SK-N-MC (cell line): ENCODE data around the gene BCAS3.
"Not testable (repeated sequence)": the region's sequence is repeated elsewhere in the genome, so short reads cannot be mapped to it uniquely, and the experiment has no call there.

Experiments used
- DNase-seq: peaks from one replicate; pipeline ENCODE4 v3.0.0-alpha.2; 2011; ENCODE audit warnings: low read depth, low spot score
- H3K27ac ChIP-seq: fragments of 200-600 bp; sonication (generic); 2 replicates; pipeline ENCODE4 v1.5.1; 2016; ENCODE audit warnings: mixed run types
- H3K36me3 ChIP-seq: fragments of 200-600 bp; sonication (generic); 2 replicates; pipeline ENCODE4 v1.6.1; 2017; ENCODE audit warnings: antibody characterized with exemption, low read length, mixed read lengths; ENCODE audit not compliant: insufficient read depth
- H3K4me3 ChIP-seq: fragments of 200-600 bp; sonication (generic); 2 replicates; pipeline ENCODE4 v1.5.1; 2016
- H3K9ac ChIP-seq: fragments of 200-600 bp; sonication (generic); 2 replicates; pipeline ENCODE4 v1.8.0; 2017; ENCODE audit warnings: mixed run types, mixed read lengths; ENCODE audit not compliant: insufficient read length
- H3K9me3 ChIP-seq: fragments of 200-600 bp; sonication (generic); 2 replicates; pipeline ENCODE4 v1.6.1; 2017; ENCODE audit warnings: low read depth, mild to moderate bottlenecking, antibody characterized with exemption, low read length, moderate library complexity, mixed read lengths
- EZH2 ChIP-seq: fragments of 200-600 bp; sonication (generic); IDR thresholded peaks from one replicate; pipeline ENCODE4 v1.6.1; 2017; ENCODE audit warnings: antibody characterized with exemption
- FOXP2 ChIP-seq: optimal IDR thresholded peaks from 2 replicates; pipeline ENCODE3; 2011; ENCODE audit warnings: mild to moderate bottlenecking, moderate library complexity; ENCODE audit not compliant: insufficient read depth; ENCODE audit errors: extremely low read length, control extremely low read depth
- POLR2AphosphoS5 ChIP-seq: IDR thresholded peaks from 2 replicates; pipeline ENCODE4 v1.6.1; 2012; ENCODE audit warnings: mild to moderate bottlenecking, low read depth, low read length, borderline replicate concordance

The BCAS3 gene

DNA sequence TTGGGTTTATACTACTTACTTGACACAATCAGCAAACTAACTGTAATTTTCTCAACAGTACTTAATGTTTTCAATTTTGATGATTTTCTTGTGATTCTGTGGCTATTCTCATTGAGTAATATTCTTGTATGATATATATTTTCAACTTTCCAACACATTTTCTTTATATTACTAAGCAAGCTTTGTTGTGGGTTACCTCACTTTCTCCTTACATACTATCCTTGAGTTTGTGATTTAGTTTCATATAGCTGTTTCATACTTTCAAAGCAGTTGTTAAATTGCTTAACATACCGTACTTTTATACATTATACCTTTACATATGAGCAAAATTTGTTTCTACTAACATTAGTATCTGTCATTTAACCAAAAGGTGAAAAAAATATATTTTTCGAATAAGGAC, 197.1 kb downstream of the BCAS3 start:
- no peak for DNase-seq
- H3K27ac ChIP-seq = no peak overlapping the region
- no peak overlapping the region for H3K9ac ChIP-seq
- TF ChIP-seq EZH2 (no peak), FOXP2 (no peak), POLR2AphosphoS5 (no peak)
- H3K4me3 ChIP-seq = no peak overlapping the region
- H3K36me3 ChIP-seq = no peaks in the 10 kb centered on the region
- H3K9me3 ChIP-seq = no peaks in the 10 kb centered on the region

DNA sequence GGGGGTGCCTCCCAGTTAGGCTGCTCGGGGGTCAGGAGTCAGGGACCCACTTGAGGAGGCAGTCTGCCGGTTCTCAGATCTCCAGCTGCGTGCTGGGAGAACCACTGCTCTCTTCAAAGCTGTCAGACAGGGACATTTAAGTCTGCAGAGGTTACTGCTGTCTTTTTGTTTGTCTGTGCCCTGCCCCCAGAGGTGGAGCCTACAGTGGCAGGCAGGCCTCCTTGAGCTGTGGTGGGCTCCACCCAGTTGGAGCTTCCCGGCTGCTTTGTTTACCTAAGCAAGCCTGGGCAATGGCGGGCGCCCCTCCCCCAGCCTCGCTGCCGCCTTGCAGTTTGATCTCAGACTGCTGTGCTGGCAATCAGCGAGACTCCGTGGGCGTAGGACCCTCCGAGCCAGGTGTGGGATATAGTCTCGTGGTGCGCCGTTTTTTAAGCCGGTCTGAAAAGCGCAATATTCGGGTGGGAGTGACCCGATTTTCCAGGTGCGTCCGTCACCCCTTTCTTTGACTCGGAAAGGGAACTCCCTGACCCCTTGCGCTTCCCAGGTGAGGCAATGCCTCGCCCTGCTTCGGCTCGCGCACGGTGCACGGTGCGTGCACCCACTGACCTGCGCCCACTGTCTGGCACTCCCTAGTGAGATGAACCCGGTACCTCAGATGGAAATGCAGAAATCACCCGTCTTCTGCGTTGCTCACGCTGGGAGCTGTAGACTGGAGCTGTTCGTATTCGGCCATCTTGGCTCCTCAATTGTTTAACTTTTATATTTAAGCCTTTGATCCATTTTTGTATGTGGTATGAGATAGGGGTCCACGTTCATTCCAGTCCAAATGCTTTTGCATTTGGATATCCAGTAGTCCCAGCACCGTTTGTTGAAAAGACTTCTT, 209.3 kb downstream of the BCAS3 start:
- H3K27ac ChIP-seq, H3K9me3 ChIP-seq, H3K36me3 ChIP-seq, H3K4me3 ChIP-seq, H3K9ac ChIP-seq, DNase-seq: not testable (repeated sequence)

GRCh38 chr17:60887614-60888028, 210.0 kb downstream of the BCAS3 start:
- Histone ChIP-seq H3K36me3 (no peaks in the 10 kb centered on the region), H3K9ac (no peak overlapping the region), H3K4me3 (no peak overlapping the region), H3K9me3 (no peaks in the 10 kb centered on the region), H3K27ac (no peak overlapping the region)
- no peak for DNase-seq
- no peak for TF ChIP-seq FOXP2
- no peak for TF ChIP-seq POLR2AphosphoS5
- no peak for TF ChIP-seq EZH2

DNA sequence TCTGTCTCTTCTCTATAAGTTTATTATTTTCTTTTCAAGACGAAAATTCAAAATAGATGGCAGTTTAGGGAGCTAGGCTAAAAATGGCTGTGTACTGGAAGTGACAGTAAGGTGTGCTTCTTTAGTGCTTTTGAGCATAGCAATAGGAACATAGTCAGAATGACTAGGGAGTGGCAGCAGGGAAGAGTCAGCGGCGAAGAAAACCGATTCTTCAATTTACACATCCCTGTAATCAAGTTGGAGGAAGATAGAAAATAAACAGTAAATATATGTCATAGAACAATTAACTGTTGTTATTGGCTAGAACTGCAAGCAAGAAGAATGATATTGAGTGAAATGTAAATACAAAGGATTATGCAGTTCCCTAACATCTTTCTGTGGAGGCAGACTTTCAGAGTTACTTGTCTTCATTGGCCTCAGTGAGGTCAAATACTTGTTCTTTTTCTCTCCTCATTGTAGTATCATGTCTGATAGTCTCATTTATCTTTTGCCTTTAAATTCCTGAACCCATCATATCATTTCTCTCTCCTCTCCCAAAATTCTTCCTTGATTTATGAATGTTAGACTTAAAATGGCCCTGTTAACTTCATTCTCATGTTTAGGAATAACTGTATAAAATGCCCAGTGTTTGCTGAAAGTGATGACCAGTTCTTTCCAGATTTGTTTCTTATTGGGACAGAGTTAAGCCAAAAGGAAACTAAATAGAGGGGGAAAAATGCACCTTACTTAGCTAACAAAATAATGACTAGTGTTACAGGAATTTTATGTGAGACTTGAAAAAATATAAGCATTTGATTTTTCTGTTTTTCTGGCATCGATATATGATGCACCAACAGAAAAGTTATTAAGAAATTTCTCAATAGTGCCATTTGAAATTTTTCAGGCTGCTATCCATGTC, 211.4 kb downstream of the BCAS3 start:
- TF ChIP-seq FOXP2 (no peak), POLR2AphosphoS5 (no peak), EZH2 (no peak)
- no peak for DNase-seq
- H3K9me3 ChIP-seq = no peaks in the 10 kb centered on the region
- H3K36me3 ChIP-seq = no peaks in the 10 kb centered on the region
- no peak overlapping the region for H3K9ac ChIP-seq
- H3K4me3 ChIP-seq = no peak overlapping the region
- H3K27ac ChIP-seq = no peak overlapping the region

DNA sequence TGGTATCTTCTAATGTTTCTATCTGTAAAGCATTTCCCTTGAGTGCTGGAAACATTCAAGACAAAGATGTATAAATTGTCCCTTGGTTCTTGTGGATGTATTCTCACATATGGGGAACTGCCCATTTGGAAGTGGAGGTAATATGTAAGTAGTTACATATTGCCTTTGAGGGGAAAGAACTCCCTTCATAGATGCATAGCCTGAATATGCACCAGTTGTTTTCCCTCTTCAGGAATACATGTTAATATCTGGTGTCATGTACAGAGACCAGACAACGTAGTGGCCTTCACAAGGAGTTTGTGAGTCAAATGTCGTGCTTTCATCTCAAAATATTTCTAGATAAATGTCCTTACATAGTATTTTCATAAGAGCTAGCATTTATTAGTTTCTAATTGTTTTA, 213.5 kb downstream of the BCAS3 start:
- DNase-seq = no peak
- no peaks in the 10 kb centered on the region for H3K36me3 ChIP-seq
- no peak for TF ChIP-seq POLR2AphosphoS5
- TF ChIP-seq EZH2 = no peak
- TF ChIP-seq FOXP2 = no peak
- H3K27ac ChIP-seq = no peak overlapping the region
- H3K4me3 ChIP-seq = no peak overlapping the region
- no peak overlapping the region for H3K9ac ChIP-seq
- no peaks in the 10 kb centered on the region for H3K9me3 ChIP-seq

GRCh38 chr17:60893475-60893874, 215.8 kb downstream of the BCAS3 start:
- TF ChIP-seq POLR2AphosphoS5 (no peak), FOXP2 (no peak), EZH2 (no peak)
- no peak overlapping the region for H3K9ac ChIP-seq
- no peak for DNase-seq
- no peak overlapping the region for H3K4me3 ChIP-seq
- no peak overlapping the region for H3K27ac ChIP-seq
- H3K36me3 ChIP-seq = no peaks in the 10 kb centered on the region
- H3K9me3 ChIP-seq = no peaks in the 10 kb centered on the region

DNA sequence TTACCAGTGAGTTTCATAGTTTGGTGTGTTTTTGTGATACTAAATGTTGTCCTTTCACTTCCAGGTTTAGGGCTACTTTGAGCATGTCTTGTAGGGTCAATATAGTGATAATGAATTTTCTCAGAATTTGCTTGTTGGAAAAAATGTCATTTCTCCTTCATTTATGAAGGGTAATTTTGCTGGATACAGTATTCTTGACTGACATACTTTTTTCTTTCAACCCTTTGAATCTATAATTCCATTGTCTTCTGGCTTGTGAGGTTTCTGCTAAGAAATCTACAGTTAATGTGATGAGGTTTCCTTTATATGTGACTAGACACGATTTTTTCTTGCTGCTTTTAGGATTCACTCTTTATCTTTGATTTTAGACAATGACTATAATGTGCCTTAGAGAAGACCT, 219.3 kb downstream of the BCAS3 start:
- H3K36me3 ChIP-seq = no peaks in the 10 kb centered on the region
- no peaks in the 10 kb centered on the region for H3K9me3 ChIP-seq
- no peak overlapping the region for H3K4me3 ChIP-seq
- H3K27ac ChIP-seq = no peak overlapping the region
- DNase-seq = no peak
- H3K9ac ChIP-seq = no peak overlapping the region
- TF ChIP-seq FOXP2 (no peak), POLR2AphosphoS5 (no peak), EZH2 (no peak)

DNA sequence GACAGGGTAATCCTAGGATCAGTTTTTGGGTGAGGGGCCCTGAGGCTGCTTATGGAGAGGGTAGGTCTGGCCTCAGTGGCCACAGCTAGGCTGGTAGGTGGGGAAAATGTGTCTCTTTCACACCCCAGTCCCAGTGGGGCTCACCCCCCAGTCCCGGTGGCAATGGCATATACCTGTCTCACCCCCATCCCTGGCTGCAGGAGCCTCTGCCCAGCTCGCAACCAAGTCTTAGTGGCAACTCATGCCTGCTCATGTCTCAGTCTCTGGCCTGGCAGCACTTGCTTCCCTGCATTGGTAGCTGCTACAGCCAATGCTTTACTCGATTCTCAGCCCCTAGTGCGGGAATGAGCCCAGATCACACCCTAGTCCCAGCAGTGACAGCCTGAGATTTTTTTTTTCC, 221.5 kb downstream of the BCAS3 start:
- no peak overlapping the region for H3K27ac ChIP-seq
- TF ChIP-seq FOXP2 (no peak), POLR2AphosphoS5 (no peak), EZH2 (no peak)

GRCh38 chr17:60900688-60901087, 223.0 kb downstream of the BCAS3 start:
- no peak for TF ChIP-seq EZH2
- TF ChIP-seq POLR2AphosphoS5 = no peak
- TF ChIP-seq FOXP2 = no peak
- DNase-seq = no peak
- no peaks in the 10 kb centered on the region for H3K36me3 ChIP-seq
- no peak overlapping the region for H3K4me3 ChIP-seq
- H3K9ac ChIP-seq = no peak overlapping the region
- no peak overlapping the region for H3K27ac ChIP-seq
- no peaks in the 10 kb centered on the region for H3K9me3 ChIP-seq

More for the DNA sequence above, 221.5 kb downstream of the BCAS3 start:
- Histone ChIP-seq H3K36me3 (no peaks in the 10 kb centered on the region), H3K4me3 (no peak overlapping the region), H3K9me3 (no peaks in the 10 kb centered on the region), H3K9ac (no peak overlapping the region)
- DNase-seq = no peak
